Fibroblast of the aortic adventitia (primary cell): ENCODE measurements around the gene EEF1A2. TPM values are rescaled to one million over a fixed set of nuclear protein-coding genes. Genes with fewer than 3 reads are reported as not detected.

Source experiments
- DNase-seq: peaks from one replicate; pipeline ENCODE4 v3.0.0-alpha.2; 2010; ENCODE audit warnings: low read depth
- H3K4me3 ChIP-seq: 2 replicates; pipeline ENCODE4 v1.5.1; 2011; ENCODE audit warnings: low read depth, mild to moderate bottlenecking, control low read depth, low read length, moderate library complexity
- CTCF ChIP-seq: IDR thresholded peaks from 2 replicates; pipeline ENCODE4 v1.5.1; 2011; ENCODE audit warnings: mild to moderate bottlenecking, low read length, control low read depth, inconsistent platforms; ENCODE audit not compliant: insufficient read depth
- total RNA-seq: library from RNA; depleted of rRNA; stranded (reverse); fragments of >200 nt; gene quantifications from 2 replicates; pipeline ENCODE4 v1.2.3, GENCODE V29; 2012; ENCODE audit warnings: low replicate concordance

The EEF1A2 gene
- total RNA-seq, 1 donor = 0.18 TPM

DNA sequence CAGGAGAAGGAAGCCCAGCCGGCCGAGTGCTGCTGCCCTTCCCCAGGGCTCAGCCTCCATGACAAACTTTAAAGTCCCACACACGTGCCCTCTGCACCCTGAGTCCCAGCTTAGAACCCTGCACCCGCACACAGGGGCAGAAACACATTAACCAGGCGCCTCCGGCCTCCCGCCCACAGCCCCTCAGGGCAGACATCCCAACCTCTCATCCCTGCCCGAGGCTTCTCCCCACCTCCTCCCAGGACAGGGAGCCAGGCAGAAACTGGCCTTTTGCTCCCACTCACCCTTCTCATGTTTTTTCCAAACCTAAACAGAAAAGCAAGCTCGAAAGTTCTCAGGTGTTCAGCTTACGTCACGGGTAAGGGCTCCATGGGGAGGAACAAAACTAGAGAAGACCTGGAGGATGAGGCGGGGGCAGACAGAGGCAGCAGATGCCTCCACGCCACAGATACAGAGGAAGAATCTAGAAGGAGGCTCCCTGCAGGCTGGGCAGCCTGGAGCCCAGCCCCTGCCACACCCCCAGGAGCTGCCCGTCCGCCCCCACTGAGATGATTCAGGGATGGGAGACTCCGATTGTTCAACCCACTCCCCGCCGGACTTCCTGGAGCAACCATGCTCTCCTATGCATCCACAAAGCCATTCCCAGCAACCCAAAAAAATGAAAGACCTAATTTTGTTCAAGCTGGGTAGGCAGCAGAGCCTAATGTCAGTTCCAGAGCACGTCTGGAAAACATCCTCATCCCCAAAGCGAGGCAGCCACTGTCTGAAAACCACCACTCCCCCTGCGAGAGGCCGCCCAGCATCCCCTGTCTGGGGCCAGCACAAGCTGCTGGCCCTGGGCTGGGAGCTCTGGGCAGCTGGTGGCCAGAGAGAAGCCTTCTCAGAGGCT, 35.2 kb downstream of the EEF1A2 start:
- no peak for DNase-seq
- no peak for TF ChIP-seq CTCF
- no peak overlapping the region for H3K4me3 ChIP-seq

- no peak for TF ChIP-seq CTCF
- no peak for DNase-seq
- no peak overlapping the region for H3K4me3 ChIP-seq
Observed at GRCh38 chr20:63462244-63462643, 36.6 kb downstream of the EEF1A2 start.

- DNase-seq = no peak
- no peak for TF ChIP-seq CTCF
- no peak overlapping the region for H3K4me3 ChIP-seq
Observed at GRCh38 chr20:63461104-63461763, 37.6 kb downstream of the EEF1A2 start.

GRCh38 chr20:63459070-63459380, 39.9 kb downstream of the EEF1A2 start:
- H3K4me3 ChIP-seq = no peak overlapping the region
- no peak for TF ChIP-seq CTCF
- no peak for DNase-seq

- DNase-seq = no peak
- TF ChIP-seq CTCF = no peak
- H3K4me3 ChIP-seq = no peak overlapping the region
Observed at GRCh38 chr20:63458170-63459069, 40.5 kb downstream of the EEF1A2 start.

- no peak for TF ChIP-seq CTCF
- H3K4me3 ChIP-seq = no peak overlapping the region
- DNase-seq = peak; percentile 26
Observed at GRCh38 chr20:63457737-63458136, 41.1 kb downstream of the EEF1A2 start.
